T-helper 22 cell (primary cell): ENCODE data around the gene FCHSD2.
"Not testable (repeated sequence)": the region's sequence is repeated elsewhere in the genome, so short reads cannot be mapped to it uniquely, and the experiment has no call there.

ENCODE experiments used
- DNase-seq: peaks from one replicate; pipeline ENCODE4 v3.0.0-alpha.2; 2020; ENCODE audit warnings: low read depth

Gene FCHSD2

GRCh38 chr11:73011126-73011817, 130.8 kb downstream of the FCHSD2 start:
- DNase-seq, result no peak

GRCh38 chr11:73009972-73010371, 132.1 kb downstream of the FCHSD2 start:
- no peak for DNase-seq

- DNase-seq, result no peak
These were observed 138.0 kb downstream of the FCHSD2 start for GRCh38 chr11:73004088-73004487.

- no peak for DNase-seq
These were observed 139.0 kb downstream of the FCHSD2 start for GRCh38 chr11:73003088-73003487.

- DNase-seq, result no peak
These were observed 139.9 kb downstream of the FCHSD2 start for GRCh38 chr11:73002214-73002613.

- no peak for DNase-seq
These were observed 140.5 kb downstream of the FCHSD2 start for GRCh38 chr11:73001615-73002014.

GRCh38 chr11:72998676-72999075, 143.4 kb downstream of the FCHSD2 start:
- DNase-seq, result no peak

- DNase-seq, result no peak
These were observed 145.2 kb downstream of the FCHSD2 start for GRCh38 chr11:72996959-72997358.

- no peak for DNase-seq
These were observed 152.4 kb downstream of the FCHSD2 start for GRCh38 chr11:72989727-72990126.

GRCh38 chr11:72988821-72989220, 153.3 kb downstream of the FCHSD2 start:
- DNase-seq, result no peak

GRCh38 chr11:72985645-72986044, 156.5 kb downstream of the FCHSD2 start:
- DNase-seq, result no peak

- DNase-seq, result no peak
These were observed 157.6 kb downstream of the FCHSD2 start for GRCh38 chr11:72984453-72985077.

GRCh38 chr11:72983560-72983959, 158.6 kb downstream of the FCHSD2 start:
- DNase-seq, result no peak

GRCh38 chr11:72981971-72982685, 160.0 kb downstream of the FCHSD2 start:
- no peak for DNase-seq

- no peak for DNase-seq
These were observed 161.0 kb downstream of the FCHSD2 start for GRCh38 chr11:72981080-72981479.

GRCh38 chr11:72977782-72978181, 164.3 kb downstream of the FCHSD2 start:
- not testable (repeated sequence) for DNase-seq

GRCh38 chr11:72976522-72976892, 165.6 kb downstream of the FCHSD2 start:
- DNase-seq, result not testable (repeated sequence)

GRCh38 chr11:72975778-72976521, 166.2 kb downstream of the FCHSD2 start:
- DNase-seq, result no peak

- no peak for DNase-seq
These were observed 167.5 kb downstream of the FCHSD2 start for GRCh38 chr11:72974487-72975205.

- no peak for DNase-seq
These were observed 169.5 kb downstream of the FCHSD2 start for GRCh38 chr11:72972496-72973128.

- no peak for DNase-seq
These were observed 170.7 kb downstream of the FCHSD2 start for GRCh38 chr11:72971192-72971967.
